Mesothelial cell of epicardium (in vitro differentiated cells): Measurements from ENCODE around the gene FRMD5. TPM values are rescaled to one million over a fixed set of nuclear protein-coding genes. Genes with fewer than 3 reads are reported as not detected.

Experiments used
- DNase-seq, 2 experiments: peaks; one replicate each; pipeline ENCODE4 v3.0.0; 2021; ENCODE audit warnings: low spot score in 2 of 2; ENCODE audit not compliant: unreplicated experiment in 2 of 2
- H3K27ac Mint-ChIP-seq: 2 replicates; pipeline ENCODE4 v1.8.0; 2021; ENCODE audit warnings: mixed read lengths
- H3K27me3 Mint-ChIP-seq: 2 replicates; pipeline ENCODE4 v1.8.0; 2021; ENCODE audit warnings: low read depth, mixed read lengths
- H3K36me3 Mint-ChIP-seq: 2 replicates; pipeline ENCODE4 v1.8.0; 2021; ENCODE audit warnings: mixed read lengths
- H3K4me1 Mint-ChIP-seq: 2 replicates; pipeline ENCODE4 v1.8.0; 2021; ENCODE audit warnings: mixed read lengths
- H3K4me3 Mint-ChIP-seq: 2 replicates; pipeline ENCODE4 v1.8.0; 2021; ENCODE audit warnings: mild to moderate bottlenecking, moderate library complexity, mixed read lengths
- H3K9me3 Mint-ChIP-seq: 2 replicates; pipeline ENCODE4 v1.8.0; 2021; ENCODE audit warnings: mixed read lengths
- total RNA-seq: library from RNA; stranded (reverse); gene quantifications from 3 replicates; pipeline ENCODE4 v1.2.1, GENCODE V29; 2021
- TF ChIP-seq, protein P1 (sequence below): fragments of 200-600 bp; sonication (generic); IDR thresholded peaks from one replicate; pipeline ENCODE4 v1.5.0; 2021; ENCODE audit warnings: antibody characterized with exemption; ENCODE audit not compliant: unreplicated experiment

The FRMD5 gene
- total RNA-seq, 1 donor from 2014 or later = 2.5 TPM

DNA sequence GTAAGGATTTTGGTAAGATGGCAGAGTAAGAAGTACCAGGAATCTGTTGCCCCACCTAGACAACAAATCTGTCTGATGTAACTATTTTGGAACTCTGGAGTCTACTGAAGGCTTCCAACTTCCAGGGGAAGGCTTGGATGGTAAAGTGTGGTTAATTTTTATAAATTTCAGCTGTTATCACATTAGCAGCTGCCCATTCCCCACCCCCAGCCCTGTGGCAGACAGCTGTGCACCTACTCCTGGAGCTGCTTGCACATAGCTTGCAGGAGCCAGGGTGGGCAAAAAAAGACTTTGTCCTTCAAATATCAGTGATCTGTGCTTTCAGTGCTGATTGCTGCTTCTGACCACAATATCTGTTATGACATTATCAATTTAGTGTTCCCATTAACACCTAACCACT, 47.4 kb downstream of the FRMD5 start:
- Mint-ChIP-seq H3K27me3 (peaks cover 1% of the 10 kb centered on the region), H3K36me3 (no peaks in the 10 kb centered on the region), H3K4me3 (no peak overlapping the region), H3K4me1 (no peaks in the 10 kb centered on the region), H3K27ac (no peak overlapping the region), H3K9me3 (peaks cover 11% of the 10 kb centered on the region)
- TF ChIP-seq, protein P1, sequence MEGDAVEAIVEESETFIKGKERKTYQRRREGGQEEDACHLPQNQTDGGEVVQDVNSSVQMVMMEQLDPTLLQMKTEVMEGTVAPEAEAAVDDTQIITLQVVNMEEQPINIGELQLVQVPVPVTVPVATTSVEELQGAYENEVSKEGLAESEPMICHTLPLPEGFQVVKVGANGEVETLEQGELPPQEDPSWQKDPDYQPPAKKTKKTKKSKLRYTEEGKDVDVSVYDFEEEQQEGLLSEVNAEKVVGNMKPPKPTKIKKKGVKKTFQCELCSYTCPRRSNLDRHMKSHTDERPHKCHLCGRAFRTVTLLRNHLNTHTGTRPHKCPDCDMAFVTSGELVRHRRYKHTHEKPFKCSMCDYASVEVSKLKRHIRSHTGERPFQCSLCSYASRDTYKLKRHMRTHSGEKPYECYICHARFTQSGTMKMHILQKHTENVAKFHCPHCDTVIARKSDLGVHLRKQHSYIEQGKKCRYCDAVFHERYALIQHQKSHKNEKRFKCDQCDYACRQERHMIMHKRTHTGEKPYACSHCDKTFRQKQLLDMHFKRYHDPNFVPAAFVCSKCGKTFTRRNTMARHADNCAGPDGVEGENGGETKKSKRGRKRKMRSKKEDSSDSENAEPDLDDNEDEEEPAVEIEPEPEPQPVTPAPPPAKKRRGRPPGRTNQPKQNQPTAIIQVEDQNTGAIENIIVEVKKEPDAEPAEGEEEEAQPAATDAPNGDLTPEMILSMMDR = no peak
- no peak for DNase-seq

DNA sequence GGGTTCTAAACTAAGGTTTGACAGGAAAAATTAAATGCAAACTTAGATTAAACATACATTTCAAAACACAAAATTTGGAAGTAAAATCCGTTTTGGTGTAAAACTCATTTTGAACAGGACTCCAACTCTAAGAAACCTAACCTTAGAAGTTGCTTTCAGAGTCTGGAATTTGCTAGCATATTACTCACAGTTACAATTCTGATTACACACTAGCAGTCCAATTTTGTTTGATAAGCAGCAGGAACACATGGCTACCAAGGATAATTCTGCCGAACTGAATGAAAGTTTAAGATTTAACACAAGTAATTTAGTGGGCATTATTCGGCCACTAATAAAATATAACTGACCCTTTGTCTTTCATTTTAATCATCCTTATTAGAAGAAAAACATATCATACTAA, 49.6 kb downstream of the FRMD5 start:
- Mint-ChIP-seq H3K9me3 (peaks cover 9% of the 10 kb centered on the region), H3K27ac (no peak overlapping the region), H3K27me3 (peaks cover 1% of the 10 kb centered on the region), H3K4me3 (no peak overlapping the region), H3K4me1 (no peaks in the 10 kb centered on the region), H3K36me3 (no peaks in the 10 kb centered on the region)
- no peak for DNase-seq
- TF ChIP-seq, protein P1 = no peak

DNA sequence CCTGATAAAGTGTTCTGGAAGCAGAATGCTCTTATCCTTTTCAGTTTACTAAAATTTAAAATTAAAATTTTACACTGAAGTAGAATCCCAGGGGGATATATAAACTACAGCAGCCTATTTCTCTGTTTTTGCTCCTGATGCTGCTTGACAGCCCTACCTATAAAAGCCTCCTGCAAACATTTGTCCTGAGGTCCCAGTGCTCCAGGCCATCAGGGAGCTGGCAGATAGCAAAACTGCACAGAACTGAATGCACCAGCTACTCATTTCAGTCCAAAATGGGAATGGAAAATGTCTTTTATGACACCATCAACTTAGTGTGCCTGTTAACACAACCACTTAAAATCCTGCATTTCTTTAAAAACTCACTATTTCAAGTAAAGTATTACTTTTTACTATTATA, 50.1 kb downstream of the FRMD5 start:
- Mint-ChIP-seq H3K36me3 (no peaks in the 10 kb centered on the region), H3K27me3 (no peaks in the 10 kb centered on the region), H3K4me1 (no peaks in the 10 kb centered on the region), H3K27ac (no peak overlapping the region), H3K4me3 (no peak overlapping the region), H3K9me3 (peaks cover 6% of the 10 kb centered on the region)
- DNase-seq = no peak
- TF ChIP-seq, protein P1 = no peak

DNA sequence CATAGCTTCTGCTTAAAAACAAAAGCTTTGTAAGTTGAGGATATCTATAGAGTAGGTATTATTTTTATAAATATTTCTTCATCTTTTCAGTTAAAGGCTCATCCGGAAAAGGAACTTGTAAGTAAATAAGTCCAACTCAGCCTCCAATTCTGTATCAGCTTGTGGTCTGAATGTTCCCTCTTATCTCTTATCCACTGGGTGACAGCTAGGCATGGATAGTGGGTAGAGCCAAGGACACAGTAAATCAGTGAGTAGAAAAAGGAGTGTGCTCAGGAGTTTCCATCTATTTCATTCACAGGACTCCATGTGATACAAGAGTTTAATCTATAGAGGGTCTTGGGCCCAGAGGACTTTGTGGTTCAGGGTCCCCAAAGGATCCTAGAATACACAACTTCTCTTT, 50.9 kb downstream of the FRMD5 start:
- Mint-ChIP-seq H3K4me1 (no peaks in the 10 kb centered on the region), H3K36me3 (no peaks in the 10 kb centered on the region), H3K27me3 (no peaks in the 10 kb centered on the region), H3K4me3 (no peak overlapping the region), H3K9me3 (no peaks in the 10 kb centered on the region), H3K27ac (no peak overlapping the region)
- TF ChIP-seq, protein P1 = no peak
- no peak for DNase-seq

DNA sequence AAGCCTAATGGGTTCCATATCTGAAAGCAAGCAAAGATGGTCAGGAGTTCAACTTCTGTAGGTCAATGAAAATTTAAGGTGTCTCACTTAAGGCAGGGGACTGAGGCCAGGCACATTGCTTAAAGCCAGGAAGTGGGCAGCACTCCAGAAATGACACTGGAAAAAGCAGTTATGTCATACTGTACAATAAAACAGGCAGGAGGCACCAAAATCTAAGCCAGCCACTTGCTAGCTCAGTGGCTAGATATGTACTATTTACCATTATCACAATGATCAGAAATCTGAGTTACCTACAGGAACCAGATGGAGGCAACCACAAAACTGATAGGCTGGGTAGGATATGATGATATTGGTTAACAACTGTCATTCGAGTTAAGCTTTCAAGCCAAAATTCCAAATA, 57.3 kb downstream of the FRMD5 start:
- H3K4me3 Mint-ChIP-seq = no peak overlapping the region
- H3K27ac Mint-ChIP-seq = no peak overlapping the region
- no peak for DNase-seq
- no peaks in the 10 kb centered on the region for H3K36me3 Mint-ChIP-seq
- peaks cover 3% of the 10 kb centered on the region for H3K4me1 Mint-ChIP-seq
- no peaks in the 10 kb centered on the region for H3K27me3 Mint-ChIP-seq
- TF ChIP-seq, protein P1 = no peak
- H3K9me3 Mint-ChIP-seq = no peaks in the 10 kb centered on the region

DNA sequence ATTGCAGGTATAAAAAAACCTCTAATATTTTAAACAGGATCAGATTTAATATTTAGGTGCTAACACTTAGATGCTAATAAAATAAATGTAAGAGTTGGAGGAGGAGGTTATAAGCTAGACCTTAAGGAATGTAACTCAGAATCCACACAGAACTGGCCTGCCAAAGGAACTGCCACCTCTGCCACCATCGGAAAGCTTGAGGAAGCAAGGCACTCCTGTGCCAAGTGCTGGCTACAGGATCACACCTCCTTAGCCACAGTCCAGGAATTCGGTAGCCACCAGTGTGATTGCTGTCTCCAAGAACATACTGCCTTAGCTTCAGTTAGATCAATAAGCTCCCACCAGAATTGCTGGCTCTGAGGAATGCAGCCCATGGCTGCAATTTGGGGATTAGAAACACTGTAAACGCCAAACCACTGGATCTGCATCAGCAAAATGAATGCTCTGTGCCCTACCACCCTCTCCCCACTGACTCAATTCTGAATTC, 58.0 kb downstream of the FRMD5 start:
- H3K27me3 Mint-ChIP-seq = no peaks in the 10 kb centered on the region
- no peak overlapping the region for H3K27ac Mint-ChIP-seq
- H3K4me1 Mint-ChIP-seq = peaks cover 3% of the 10 kb centered on the region
- H3K4me3 Mint-ChIP-seq = no peak overlapping the region
- no peaks in the 10 kb centered on the region for H3K9me3 Mint-ChIP-seq
- H3K36me3 Mint-ChIP-seq = no peaks in the 10 kb centered on the region
- TF ChIP-seq, protein P1 = no peak
- DNase-seq = no peak
